Activated naive CD8-positive, alpha-beta T cell treated with anti-CD3 and anti-CD28 coated beads, Interleukin-2, amount 50 U/mL, for 16 hours (primary cell): ENCODE measurements around the gene COG1.
A peak's percentile ranks its signal among the peaks of the same experiment; 100 is the strongest.

ENCODE experiments used
- DNase-seq: peaks from one replicate; pipeline ENCODE4 v3.0.0-alpha.2; 2020; ENCODE audit warnings: low read depth, low spot score

COG1 gene

GRCh38 chr17:73172252-73172651 is 20.6 kb upstream of the COG1 start:
- DNase-seq, result no peak

GRCh38 chr17:73174126-73174525 is 18.7 kb upstream of the COG1 start:
- DNase-seq, result no peak

GRCh38 chr17:73175962-73176565 is 16.8 kb upstream of the COG1 start:
- no peak for DNase-seq

- no peak for DNase-seq
These were observed 13.5 kb upstream of the COG1 start for GRCh38 chr17:73179387-73179786.

GRCh38 chr17:73179878-73180277 is 13.0 kb upstream of the COG1 start:
- no peak for DNase-seq

GRCh38 chr17:73182616-73183310 is 10.1 kb upstream of the COG1 start:
- no peak for DNase-seq

- DNase-seq, result no peak
These were observed 8.5 kb upstream of the COG1 start for GRCh38 chr17:73184136-73184993.

GRCh38 chr17:73186283-73187050 is 6.4 kb upstream of the COG1 start:
- DNase-seq, result no peak

- no peak for DNase-seq
These were observed 5.6 kb upstream of the COG1 start for GRCh38 chr17:73187203-73187769.

- DNase-seq, result no peak
These were observed 4.8 kb upstream of the COG1 start for GRCh38 chr17:73188011-73188410.

GRCh38 chr17:73189417-73190099 is 3.3 kb upstream of the COG1 start:
- DNase-seq, result no peak

- peak; percentile 21 for DNase-seq
These were observed 1.2 kb upstream of the COG1 start for GRCh38 chr17:73191443-73192205.

GRCh38 chr17:73192206-73192893 is 505 bp upstream of the COG1 start:
- peak; percentile 33 for DNase-seq

GRCh38 chr17:73194514-73195222 is 1.8 kb downstream of the COG1 start:
- DNase-seq, result no peak

- DNase-seq, result no peak
These were observed 3.6 kb downstream of the COG1 start for GRCh38 chr17:73196500-73196899.

GRCh38 chr17:73197161-73197560 is 4.3 kb downstream of the COG1 start:
- no peak for DNase-seq

- DNase-seq, result no peak
These were observed 5.5 kb downstream of the COG1 start for GRCh38 chr17:73198201-73198929.

- DNase-seq, result no peak
These were observed 6.0 kb downstream of the COG1 start for GRCh38 chr17:73198930-73199260.
